OCI-LY7 (cell line): ENCODE results near the gene FRG2C.
"Not testable (repeated sequence)": the region's sequence is repeated elsewhere in the genome, so short reads cannot be mapped to it uniquely, and the experiment has no call there.

Experiments used
- EZH2phosphoT487 ChIP-seq: fragments of 200-600 bp; sonication (generic); IDR thresholded peaks from 2 replicates; pipeline ENCODE4 v1.6.1; 2018; ENCODE audit warnings: low read depth, borderline replicate concordance, mild to moderate bottlenecking, mixed run types, antibody characterized with exemption, low read length, moderate library complexity, mixed read lengths
- TF ChIP-seq, protein P1 (sequence below): fragments of 200-600 bp; sonication (generic); conservative IDR thresholded peaks from 2 replicates; pipeline ENCODE4 v1.5.1; 2014; ENCODE audit warnings: mild to moderate bottlenecking, antibody characterized with exemption, low read length, moderate library complexity, mixed read lengths

DNA sequence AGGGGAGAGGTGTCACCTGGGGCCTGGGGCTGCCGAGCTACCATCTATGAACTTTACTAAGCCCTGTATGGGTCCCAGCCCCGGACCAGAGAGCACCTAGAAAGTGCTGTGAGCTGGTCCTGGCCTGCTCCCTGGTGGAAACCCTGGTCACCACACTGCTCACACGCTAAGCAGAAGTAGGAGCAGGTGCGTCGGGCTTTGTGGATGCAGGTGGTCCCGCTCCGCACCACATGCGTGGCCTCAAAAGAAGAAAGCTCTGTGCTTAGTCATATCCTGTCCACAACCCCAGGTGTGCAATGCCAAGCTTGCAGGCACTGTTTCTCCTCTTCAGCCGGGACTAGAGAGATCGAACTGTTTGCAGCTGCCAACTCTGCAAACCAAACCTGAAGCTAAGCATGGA lies 42.4 kb upstream of the FRG2C start:
- TF ChIP-seq, protein P1, sequence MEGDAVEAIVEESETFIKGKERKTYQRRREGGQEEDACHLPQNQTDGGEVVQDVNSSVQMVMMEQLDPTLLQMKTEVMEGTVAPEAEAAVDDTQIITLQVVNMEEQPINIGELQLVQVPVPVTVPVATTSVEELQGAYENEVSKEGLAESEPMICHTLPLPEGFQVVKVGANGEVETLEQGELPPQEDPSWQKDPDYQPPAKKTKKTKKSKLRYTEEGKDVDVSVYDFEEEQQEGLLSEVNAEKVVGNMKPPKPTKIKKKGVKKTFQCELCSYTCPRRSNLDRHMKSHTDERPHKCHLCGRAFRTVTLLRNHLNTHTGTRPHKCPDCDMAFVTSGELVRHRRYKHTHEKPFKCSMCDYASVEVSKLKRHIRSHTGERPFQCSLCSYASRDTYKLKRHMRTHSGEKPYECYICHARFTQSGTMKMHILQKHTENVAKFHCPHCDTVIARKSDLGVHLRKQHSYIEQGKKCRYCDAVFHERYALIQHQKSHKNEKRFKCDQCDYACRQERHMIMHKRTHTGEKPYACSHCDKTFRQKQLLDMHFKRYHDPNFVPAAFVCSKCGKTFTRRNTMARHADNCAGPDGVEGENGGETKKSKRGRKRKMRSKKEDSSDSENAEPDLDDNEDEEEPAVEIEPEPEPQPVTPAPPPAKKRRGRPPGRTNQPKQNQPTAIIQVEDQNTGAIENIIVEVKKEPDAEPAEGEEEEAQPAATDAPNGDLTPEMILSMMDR = 0 out of 2 replicates have a peak, but pooled peaks have one; percentile 24
- not testable (repeated sequence) for TF ChIP-seq EZH2phosphoT487
